Measurements from ENCODE around the gene PIGU.
A peak's percentile ranks its signal among the peaks of the same experiment; 100 is the strongest.
"Not testable (repeated sequence)": the region's sequence is repeated elsewhere in the genome, so short reads cannot be mapped to it uniquely, and the experiment has no call there.

PIGU gene, protein sequence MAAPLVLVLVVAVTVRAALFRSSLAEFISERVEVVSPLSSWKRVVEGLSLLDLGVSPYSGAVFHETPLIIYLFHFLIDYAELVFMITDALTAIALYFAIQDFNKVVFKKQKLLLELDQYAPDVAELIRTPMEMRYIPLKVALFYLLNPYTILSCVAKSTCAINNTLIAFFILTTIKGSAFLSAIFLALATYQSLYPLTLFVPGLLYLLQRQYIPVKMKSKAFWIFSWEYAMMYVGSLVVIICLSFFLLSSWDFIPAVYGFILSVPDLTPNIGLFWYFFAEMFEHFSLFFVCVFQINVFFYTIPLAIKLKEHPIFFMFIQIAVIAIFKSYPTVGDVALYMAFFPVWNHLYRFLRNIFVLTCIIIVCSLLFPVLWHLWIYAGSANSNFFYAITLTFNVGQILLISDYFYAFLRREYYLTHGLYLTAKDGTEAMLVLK

GRCh38 chr20:34676642-34677373 lies at the start of gene PIGU:
Gene PIGU, minus strand, starts transcription at chr20:34677092. Its CDS starts 7 bp downstream, at chr20:34677085.
- DNase-seq, result peak; percentile 97

- no peak for DNase-seq
Measured at GRCh38 chr20:34724172-34724571, 47.3 kb upstream of the PIGU start.

DNA sequence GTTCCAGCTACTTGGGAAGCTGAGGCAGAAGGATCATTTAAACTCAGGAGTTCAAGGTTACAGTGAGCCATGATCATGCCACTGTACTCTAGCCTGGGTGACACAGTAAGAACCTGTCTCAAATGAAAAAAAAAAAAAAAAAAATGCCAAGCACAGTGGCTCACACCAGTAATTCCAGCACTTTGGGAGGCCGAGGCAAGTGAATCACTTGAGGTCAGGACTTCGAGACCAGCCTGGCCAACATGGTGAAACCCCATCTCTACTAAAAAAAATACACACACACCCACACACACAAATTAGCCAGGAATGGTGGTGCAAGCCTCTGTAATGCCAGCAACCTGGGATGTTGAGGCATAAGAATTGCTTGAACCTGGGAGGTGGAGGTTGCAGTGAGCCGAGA lies 45.7 kb upstream of the PIGU start:
- DNase-seq, result not testable (repeated sequence)

DNA sequence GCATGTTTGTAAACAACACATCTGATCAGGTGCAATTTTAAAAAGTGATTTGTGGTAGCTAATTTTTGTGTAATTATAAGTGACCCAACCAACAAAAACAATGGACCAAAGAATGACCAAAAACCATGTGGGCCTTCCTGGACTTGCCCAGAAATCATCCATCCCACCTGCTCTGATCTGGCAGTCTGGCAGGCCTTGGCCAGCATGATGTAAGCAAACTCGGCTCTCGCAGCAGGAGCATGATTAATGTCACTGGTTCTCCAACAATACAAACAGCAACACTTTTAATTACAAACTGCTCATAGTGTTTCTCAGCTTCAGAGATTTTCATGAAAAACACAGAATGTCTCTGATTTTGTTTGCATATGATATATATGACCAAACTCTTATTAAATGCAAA lies 43.4 kb upstream of the PIGU start:
- no peak for DNase-seq

DNA sequence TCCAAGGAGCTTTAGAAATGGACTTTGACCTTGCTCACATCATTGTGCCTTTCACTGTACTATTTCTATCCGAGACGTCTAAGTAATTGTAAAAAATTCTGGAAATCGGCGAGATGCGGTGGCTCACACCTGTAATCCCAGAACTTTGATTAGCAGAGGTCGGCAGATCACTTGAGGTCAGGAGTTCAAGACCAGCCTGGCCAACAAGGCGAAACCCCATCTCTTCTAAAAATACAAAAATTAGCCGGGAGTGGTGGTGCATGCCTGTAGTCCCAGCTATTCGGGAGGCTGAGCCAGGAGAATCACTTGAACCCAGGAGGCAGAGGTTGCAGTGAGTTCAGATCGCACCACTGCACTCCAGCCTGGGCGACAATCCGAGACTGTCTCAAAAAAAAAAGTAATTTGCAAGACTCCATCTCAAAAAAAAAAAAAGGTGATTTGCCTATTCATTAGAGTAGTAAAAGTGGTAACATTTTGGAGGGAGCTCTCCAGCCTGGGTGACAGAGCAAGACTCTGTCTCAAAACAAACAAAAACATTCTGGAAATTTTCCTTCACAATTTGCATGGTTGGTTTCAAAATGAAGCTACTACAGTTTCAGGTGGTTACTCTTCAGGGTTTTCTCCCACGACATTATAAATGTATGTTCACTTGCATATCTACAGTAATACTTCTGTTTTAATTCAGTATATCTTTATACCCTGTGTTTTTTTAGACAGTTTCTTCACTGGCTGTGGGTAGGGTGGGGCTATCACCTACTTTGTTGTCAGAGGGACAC lies 42.5 kb upstream of the PIGU start:
- not testable (repeated sequence) for DNase-seq

GRCh38 chr20:34717230-34718095 lies 40.6 kb upstream of the PIGU start:
- no peak for DNase-seq

- DNase-seq, result no peak
Measured at GRCh38 chr20:34716921-34717229, 40.0 kb upstream of the PIGU start.

- no peak for DNase-seq
Measured at GRCh38 chr20:34715384-34715783, 38.5 kb upstream of the PIGU start.

DNA sequence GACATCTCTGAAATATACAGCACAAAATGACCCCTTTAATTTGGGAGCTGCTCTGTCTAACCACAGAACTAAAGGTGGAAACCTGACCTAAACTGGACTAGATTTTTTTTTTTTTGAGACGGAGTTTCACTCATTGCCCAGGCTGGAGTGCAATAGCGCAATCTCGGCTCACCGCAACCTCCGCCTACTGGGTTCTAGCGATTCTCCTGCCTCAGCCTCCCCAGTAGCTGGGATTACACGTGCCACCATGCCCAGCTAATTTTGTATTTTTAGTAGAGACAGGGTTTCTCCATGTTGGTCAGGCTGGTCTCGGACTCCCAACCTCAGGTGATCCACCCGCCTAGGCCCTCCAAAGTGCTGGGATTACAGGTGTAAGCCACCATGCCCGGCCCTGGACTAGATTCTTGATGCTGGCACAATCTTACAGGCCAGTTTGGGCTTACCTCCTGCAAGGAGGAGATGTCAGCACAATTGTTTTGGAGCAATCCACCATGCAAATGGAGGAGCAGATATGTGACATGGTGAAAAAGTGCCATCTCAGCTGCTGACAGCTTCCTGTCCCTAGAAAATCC lies 37.1 kb upstream of the PIGU start:
- DNase-seq, result not testable (repeated sequence)

DNA sequence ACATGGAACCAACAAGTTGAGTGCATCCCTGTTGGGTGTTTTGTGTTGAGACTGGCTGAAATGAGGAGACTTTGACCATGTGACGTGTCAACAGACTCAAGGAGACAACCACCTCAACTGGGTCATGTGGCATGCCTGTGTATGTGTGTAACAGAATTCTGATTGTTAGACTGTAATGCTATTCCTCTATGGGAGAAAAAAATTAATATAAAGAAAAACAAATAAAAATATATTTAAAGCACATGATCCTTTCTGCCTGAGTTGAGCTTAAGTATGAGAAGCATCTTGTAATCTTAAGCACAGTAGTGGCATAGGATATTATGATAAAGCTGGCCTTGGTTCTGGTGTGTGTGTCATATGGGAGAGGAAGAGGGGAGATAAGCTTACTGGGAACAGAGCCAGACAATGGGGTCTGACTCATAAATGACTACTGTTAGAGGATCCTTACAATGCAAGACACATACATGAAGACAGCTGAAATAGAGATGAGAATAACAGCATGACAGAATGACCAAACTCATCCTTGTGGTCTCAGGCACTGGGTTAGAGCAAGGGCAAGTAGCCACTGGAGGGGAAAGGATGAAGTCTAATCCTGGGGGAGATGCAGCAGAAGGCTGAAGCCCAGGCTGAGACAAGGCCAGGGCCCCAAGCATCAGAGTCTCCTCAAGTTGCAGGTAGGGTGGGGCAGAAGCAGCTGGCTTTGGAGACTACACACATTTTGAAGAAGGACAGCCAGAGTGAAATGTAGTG lies 36.5 kb upstream of the PIGU start:
- peak; percentile 96 for DNase-seq

GRCh38 chr20:34712525-34713192 lies 35.8 kb upstream of the PIGU start:
- DNase-seq, result no peak

DNA sequence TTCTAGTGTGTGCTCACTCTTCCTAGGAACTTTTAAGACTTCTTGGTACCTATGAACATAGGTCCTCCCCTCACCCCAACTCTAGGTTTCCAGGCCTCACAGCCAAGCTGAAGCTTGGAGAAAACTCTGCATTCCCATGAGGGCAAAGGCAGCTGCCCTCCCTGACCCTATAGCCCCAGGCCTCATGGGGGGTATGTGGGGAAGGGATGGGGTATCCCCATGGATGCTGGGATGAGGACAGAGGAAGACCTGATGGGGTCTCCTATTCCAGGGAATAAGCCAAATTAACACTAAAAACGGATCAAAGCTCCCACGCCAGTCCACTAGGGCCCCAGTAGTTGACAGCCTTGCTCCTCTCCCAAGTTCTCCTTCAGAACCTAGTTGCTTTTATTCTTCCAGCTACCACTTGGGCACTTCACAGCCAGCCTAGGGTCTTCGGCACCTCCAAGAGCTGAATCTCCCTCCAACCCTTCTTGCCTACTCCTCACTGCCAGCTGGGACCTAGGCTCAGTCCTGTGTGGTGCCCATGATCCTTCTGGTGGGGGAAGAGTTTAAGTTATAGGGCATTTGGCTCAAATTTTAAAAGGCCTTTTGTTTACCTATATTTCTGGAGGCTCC lies 35.0 kb upstream of the PIGU start:
- no peak for DNase-seq

GRCh38 chr20:34710861-34711574 lies 34.1 kb upstream of the PIGU start:
- no peak for DNase-seq

GRCh38 chr20:34710568-34710839 lies 33.6 kb upstream of the PIGU start:
- no peak for DNase-seq

DNA sequence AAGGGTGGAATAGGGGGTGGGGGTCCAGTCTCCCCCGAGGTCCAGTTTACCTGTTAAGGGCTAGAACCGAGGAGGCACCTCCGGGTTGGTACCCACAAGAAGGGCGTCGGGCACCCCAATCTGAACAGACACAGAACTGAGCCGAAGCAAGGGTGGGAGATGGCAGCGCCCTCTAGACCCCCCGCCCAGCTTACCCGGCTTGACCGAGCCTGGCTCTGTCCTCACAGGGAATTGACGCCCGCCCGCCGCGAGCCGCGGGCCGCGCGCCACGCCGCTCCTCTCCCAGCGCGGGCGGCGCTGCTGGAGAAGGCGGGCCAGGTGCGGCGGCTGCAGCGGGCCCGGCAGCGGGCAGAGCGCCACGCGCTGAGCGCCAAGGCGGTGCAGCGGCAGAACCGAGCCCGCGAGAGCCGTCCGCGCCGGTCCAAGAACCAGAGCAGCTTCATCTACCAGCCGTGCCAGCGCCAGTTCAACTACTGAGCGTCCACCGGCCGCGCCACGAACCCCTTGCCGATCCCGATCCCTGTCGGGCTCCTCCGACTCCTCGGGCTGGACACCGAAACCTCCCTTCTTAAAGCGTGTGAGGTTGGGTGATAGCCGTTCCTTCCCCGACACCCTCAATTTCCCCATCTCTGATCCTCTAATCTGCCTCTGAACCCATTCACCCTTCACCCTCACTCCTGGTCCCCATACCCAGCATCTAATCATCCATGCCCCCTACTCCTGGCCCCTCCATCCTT lies 33.1 kb upstream of the PIGU start:
- peak; percentile 26 for DNase-seq

GRCh38 chr20:34709044-34709830 lies 32.3 kb upstream of the PIGU start:
- peak; percentile 83 for DNase-seq

- no peak for DNase-seq
Measured at GRCh38 chr20:34708621-34709043, 31.7 kb upstream of the PIGU start.

Data from NCI-H226 (cell line).